H1 (cell line): ENCODE measurements around the gene ZIC5. TPM values are rescaled to one million over a fixed set of nuclear protein-coding genes. Genes with fewer than 3 reads are reported as not detected.

Experiments used
- CTCF ChIA-PET: fragments of 300-600 bp; sonication (Branson Sonifier 250); formaldehyde crosslinking; loops from one replicate; lab custom pipeline; 2021; ENCODE audit not compliant: partially characterized antibody; lab: Charles Lee
- POLR2A ChIA-PET: fragments of 300-600 bp; sonication (Branson Sonifier 250); formaldehyde crosslinking; loops from one replicate; lab custom pipeline; 2021; ENCODE audit warnings: inconsistent platforms; ENCODE audit not compliant: partially characterized antibody; lab: Charles Lee
- DNase-seq, 2 experiments: peaks; one replicate each; pipeline versions ENCODE4 v3.0.0 to v3.0.0-alpha.2; 2010 to 2022; ENCODE audit warnings: low spot score in 2 of 2, low read depth in 1 of 2, mixed read lengths in 1 of 2
- FAIRE-seq: peaks from 2 replicates; lab custom pipeline; 2011; peaks lifted over from hg19 to GRCh38; lab: Jason Lieb, UNC
- H2AFZ ChIP-seq: 2 replicates; pipeline ENCODE4 v1.8.1; 2012; ENCODE audit warnings: low read length, inconsistent platforms
- H2AK5ac ChIP-seq: 2 replicates; pipeline ENCODE4 v1.6.1; 2013; ENCODE audit warnings: low read depth, low read length
- H2BK120ac ChIP-seq: replicated peaks from 2 replicates; pipeline ENCODE3; 2013; ENCODE audit warnings: low read depth, low read length, inconsistent platforms
- H2BK12ac ChIP-seq: 2 replicates; pipeline ENCODE4 v1.6.1; 2013; ENCODE audit warnings: low read depth, low read length
- H2BK15ac ChIP-seq: 2 replicates; pipeline ENCODE4 v1.6.1; 2013; ENCODE audit warnings: low read length
- H2BK20ac ChIP-seq: 2 replicates; pipeline ENCODE4 v1.6.1; 2013; ENCODE audit warnings: low read length
- H2BK5ac ChIP-seq: 2 replicates; pipeline ENCODE4 v1.6.1; 2013; ENCODE audit warnings: low read depth, low read length
- H3K14ac ChIP-seq: 2 replicates; pipeline ENCODE4 v1.6.1; 2013; ENCODE audit warnings: inconsistent platforms; ENCODE audit not compliant: insufficient read length
- H3K18ac ChIP-seq: 2 replicates; pipeline ENCODE4 v1.6.1; 2013; ENCODE audit warnings: low read length; ENCODE audit errors: extremely low read depth
- H3K23ac ChIP-seq: 2 replicates; pipeline ENCODE4 v1.6.1; 2013; ENCODE audit warnings: inconsistent platforms; ENCODE audit not compliant: insufficient read length
- H3K23me2 ChIP-seq: 2 replicates; pipeline ENCODE4 v1.6.1; 2013; ENCODE audit warnings: low read depth, low read length
- H3K27ac ChIP-seq: 2 replicates; pipeline ENCODE4 v1.6.1; 2011; ENCODE audit warnings: low read depth, low read length, inconsistent platforms
- H3K27me3 ChIP-seq, 4 experiments: replicated peaks in 1 of 4; 1 replicate in 1 of 4; 2 replicates in 3 of 4; pipeline versions ENCODE4 v1.6.1 to v1.8.1; 2011 to 2013; ENCODE audit warnings: low read length in 3 of 4, mild to moderate bottlenecking in 3 of 4, inconsistent platforms in 2 of 4, mixed read lengths in 2 of 4, moderate library complexity in 1 of 4; ENCODE audit not compliant: control insufficient read depth in 3 of 4, insufficient read depth in 3 of 4; ENCODE audit errors: extremely low read depth in 1 of 4
- H3K36me3 ChIP-seq, 4 experiments: 2 replicates each; pipeline versions ENCODE4 v1.6.1 to v1.8.1; 2011 to 2013; ENCODE audit warnings: mild to moderate bottlenecking in 4 of 4, low read length in 3 of 4, moderate library complexity in 2 of 4, control low read depth in 1 of 4, inconsistent platforms in 1 of 4; ENCODE audit not compliant: insufficient read depth in 4 of 4, control insufficient read depth in 2 of 4
- H3K4ac ChIP-seq: replicated peaks from 2 replicates; pipeline ENCODE3; 2013; ENCODE audit warnings: low read length, low read depth, mixed read lengths, inconsistent platforms; ENCODE audit not compliant: insufficient read length
- H3K4me1 ChIP-seq, 4 experiments: replicated peaks in 1 of 4; 1 replicate in 1 of 4; 2 replicates in 3 of 4; pipeline versions ENCODE4 v1.6.1 to v1.8.1; 2011 to 2013; ENCODE audit warnings: low read length in 3 of 4, inconsistent platforms in 2 of 4, mixed read lengths in 1 of 4; ENCODE audit not compliant: insufficient read depth in 4 of 4, control insufficient read depth in 3 of 4
- H3K4me2 ChIP-seq, 2 experiments: 2 replicates each; pipeline versions ENCODE4 v1.6.1 to v1.8.1; 2011 to 2013; ENCODE audit warnings: low read depth in 2 of 2, low read length in 2 of 2, control low read depth in 1 of 2, inconsistent platforms in 1 of 2, mild to moderate bottlenecking in 1 of 2; ENCODE audit not compliant: insufficient read depth in 1 of 2
- H3K4me3 ChIP-seq, 4 experiments: fragments of 200-600, 300-600 bp in 1 of 4; sonication (generic), shearing (Covaris generic), sonication (Bioruptor Twin) in 1 of 4; 2 replicates each; pipeline versions ENCODE4 v1.5.1 to v1.8.1; 2011 to 2016; ENCODE audit warnings: low read length in 4 of 4, low read depth in 3 of 4, control low read depth in 2 of 4, inconsistent platforms in 2 of 4, mild to moderate bottlenecking in 2 of 4, mixed read lengths in 1 of 4, moderate library complexity in 1 of 4; ENCODE audit not compliant: insufficient read depth in 2 of 4; ENCODE audit errors: extremely low read depth in 1 of 4
- H3K56ac ChIP-seq: replicated peaks from 2 replicates; pipeline ENCODE3; 2013; ENCODE audit warnings: low read depth, mild to moderate bottlenecking, mixed read lengths, low read length, inconsistent platforms; ENCODE audit not compliant: insufficient read length
- H3K79me1 ChIP-seq: 2 replicates; pipeline ENCODE4 v1.6.1; 2013; ENCODE audit warnings: low read depth, low read length, control low read depth
- H3K79me2 ChIP-seq, 2 experiments: 2 replicates each; pipeline versions ENCODE4 v1.6.1 to v1.8.1; 2012 to 2013; ENCODE audit warnings: low read length in 2 of 2, mild to moderate bottlenecking in 2 of 2, inconsistent platforms in 1 of 2; ENCODE audit not compliant: insufficient read depth in 2 of 2, control insufficient read depth in 1 of 2
- H3K9ac ChIP-seq, 4 experiments: replicated peaks in 1 of 4; 1 replicate in 1 of 4; 2 replicates in 3 of 4; pipeline versions ENCODE4 v1.6.1 to v1.8.1; 2011 to 2013; ENCODE audit warnings: low read depth in 3 of 4, low read length in 3 of 4, control low read depth in 2 of 4, mild to moderate bottlenecking in 2 of 4, moderate library complexity in 2 of 4, inconsistent platforms in 1 of 4; ENCODE audit errors: extremely low read depth in 1 of 4
- H3K9me3 ChIP-seq, 2 experiments: 2 replicates each; pipeline versions ENCODE4 v1.6.1 to v1.8.1; 2012 to 2013; ENCODE audit warnings: mild to moderate bottlenecking in 2 of 2, moderate library complexity in 2 of 2, control low read depth in 1 of 2, inconsistent platforms in 1 of 2, low read depth in 1 of 2, low read length in 1 of 2, mixed read lengths in 1 of 2; ENCODE audit not compliant: insufficient read depth in 2 of 2
- H4K20me1 ChIP-seq, 2 experiments: replicated peaks in 1 of 2; 2 replicates each; pipeline versions ENCODE3 to v1.8.1; 2011 to 2013; ENCODE audit warnings: inconsistent platforms in 2 of 2, low read length in 2 of 2, mild to moderate bottlenecking in 1 of 2; ENCODE audit not compliant: insufficient read depth in 2 of 2, control insufficient read depth in 1 of 2
- H4K5ac ChIP-seq: 2 replicates; pipeline ENCODE4 v1.6.1; 2013; ENCODE audit warnings: low read length, low read depth, mixed read lengths, inconsistent platforms; ENCODE audit not compliant: insufficient read length
- H4K8ac ChIP-seq: 2 replicates; pipeline ENCODE4 v1.8.0; 2013; ENCODE audit warnings: mild to moderate bottlenecking, moderate library complexity, low read length, inconsistent platforms; ENCODE audit not compliant: insufficient read depth; ENCODE audit errors: extremely low read depth
- H4K91ac ChIP-seq: replicated peaks from 2 replicates; pipeline ENCODE3; 2013; ENCODE audit warnings: low read length, mixed read lengths, inconsistent platforms; ENCODE audit not compliant: insufficient read length
- CREB1 ChIP-seq: IDR thresholded peaks from 2 replicates; pipeline ENCODE4 v1.6.1; 2012; ENCODE audit warnings: inconsistent platforms
- EGR1 ChIP-seq: IDR thresholded peaks from 2 replicates; pipeline ENCODE4 v1.6.1; 2011; ENCODE audit warnings: low read depth, low read length, borderline replicate concordance
- KDM1A ChIP-seq: fragments of 200-600, 300-600 bp; sonication (generic); IDR thresholded peaks from 2 replicates; pipeline ENCODE4 v1.7.1; 2016; ENCODE audit warnings: mild to moderate bottlenecking, low read length, borderline replicate concordance
- POLR2A ChIP-seq, 2 experiments: IDR thresholded peaks; 1 replicate in 1 of 2; 2 replicates in 1 of 2; pipeline ENCODE4 v1.6.1; 2011; ENCODE audit warnings: low read depth in 2 of 2, low read length in 2 of 2, mild to moderate bottlenecking in 2 of 2; ENCODE audit errors: control extremely low read depth in 1 of 2
- RAD21 ChIP-seq, 2 experiments: IDR thresholded peaks in 1 of 2; conservative IDR thresholded peaks in 1 of 2; 2 replicates each; pipeline ENCODE4 v1.6.1; 2011; ENCODE audit warnings: low read depth in 2 of 2, low read length in 2 of 2, improper control_type of control experiment in 1 of 2, inconsistent platforms in 1 of 2, mild to moderate bottlenecking in 1 of 2, moderate library complexity in 1 of 2
- RFX5 ChIP-seq: IDR thresholded peaks from 2 replicates; pipeline ENCODE4 v1.6.1; 2011; ENCODE audit warnings: low read depth, low read length, improper control_type of control experiment, borderline replicate concordance
- SAP30 ChIP-seq: fragments of 300-600 bp; sonication (generic); IDR thresholded peaks from 2 replicates; pipeline ENCODE4 v1.7.1; 2012; ENCODE audit warnings: low read length, moderate library complexity, mild to moderate bottlenecking, inconsistent platforms; ENCODE audit not compliant: insufficient read depth, insufficient replicate concordance
- SP2 ChIP-seq: IDR thresholded peaks from 2 replicates; pipeline ENCODE4 v1.6.1; 2012; ENCODE audit warnings: mild to moderate bottlenecking, low read length, inconsistent platforms
- TAF7 ChIP-seq: optimal IDR thresholded peaks from 2 replicates; pipeline ENCODE3; 2011; ENCODE audit warnings: low read depth, mild to moderate bottlenecking, inconsistent platforms, low read length, moderate library complexity, borderline replicate concordance
- TBP ChIP-seq: IDR thresholded peaks from 2 replicates; pipeline ENCODE4 v1.6.1; 2011; ENCODE audit warnings: low read depth, low read length, improper control_type of control experiment
- WGBS, 2 experiments: shearing (Covaris generic) in 1 of 2; methylation state at CpG; one replicate each; pipeline versions ENCODE4 v1.1.6 to v1.1.7; 2013 to 2015; ENCODE audit warnings: low lambda C conversion rate in 2 of 2, mixed read lengths in 2 of 2, inconsistent platforms in 1 of 2, low coverage in 1 of 2, missing lambda C conversion rate in 1 of 2; ENCODE audit not compliant: insufficient replicate concordance in 2 of 2, insufficient coverage in 1 of 2, insufficient read length in 1 of 2; ENCODE audit errors: extremely low coverage in 1 of 2, missing lambda C conversion rate in 1 of 2; 5-methylcytosine and 5-hydroxymethylcytosine counted together
- polyA plus RNA-seq, 7 experiments: library from polyadenylated mRNA; depleted of rRNA in 3 of 7; stranded (reverse) in 5 of 7; unstranded in 2 of 7; fragments of >200 nt in 5 of 7; fragments of 200-250 nt in 2 of 7; gene quantifications; 1 replicate in 5 of 7; 2 replicates in 1 of 7; 4 replicates in 1 of 7; pipeline versions ENCODE4 v1.2.1 to v1.2.3, GENCODE V29; 2011 to 2013; ENCODE audit warnings: missing spikeins in 2 of 7, mixed read lengths in 2 of 7
- total RNA-seq: library from RNA; stranded (reverse); fragmentation: NEBNext Ultra II Directional; extraction: Animal tissue kit (Norgen Biotek cat#: 25700); gene quantifications from 2 replicates; pipeline ENCODE4 v1.2.1, GENCODE V29; 2021
- TF ChIP-seq, protein P1 (sequence below): IDR thresholded peaks from 2 replicates; pipeline ENCODE4 v1.6.1; 2011; ENCODE audit warnings: low read length, improper control_type of control experiment

Gene ZIC5
- total and polyA plus RNA-seq, 2 of the 8 experiments (the other 6 are each of a cell fraction or from before 2014, with no cell fraction given): 14.2 to 52.7 TPM

DNA sequence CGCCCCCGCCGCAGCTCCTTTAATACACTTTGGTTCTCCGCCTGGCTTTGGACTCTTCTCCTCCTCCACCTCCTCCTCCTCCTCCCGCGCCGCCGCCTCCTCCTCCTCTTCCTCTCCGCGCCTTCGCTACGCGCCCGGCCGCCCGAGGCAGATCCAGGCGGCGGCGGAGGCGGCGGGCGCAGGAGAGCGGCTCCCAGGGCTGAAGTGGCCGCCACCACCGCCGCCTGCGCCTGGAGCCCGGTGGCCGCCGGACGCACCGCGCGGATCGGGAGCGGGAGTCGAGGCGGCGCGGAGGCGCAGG, 10.1 kb upstream of the ZIC5 start, which contains the start of gene ZIC2:
Gene ZIC2, plus strand, starts transcription at position 50 of the 301 bp plus-strand sequence. CDS start 281 bp downstream, outside the sequence.
- Histone ChIP-seq H3K36me3 (peaks cover 18 to 45% (median 31%) of the 10 kb centered on the region in 4 experiments; a peak in 6 of 8 replicates), H4K91ac (peak within 1 kb of the TSS; percentile 83), H3K23ac (no peak within 1 kb of the TSS), H3K9ac (peak within 1 kb of the TSS; percentile 80 to 98 (median 86)), H3K18ac (peak within 1 kb of the TSS; percentile 96), H3K56ac (peak within 1 kb of the TSS; percentile 88), H3K27me3 (peaks cover 0 to 11% (median 4%) of the 10 kb centered on the region in 4 experiments; a peak in 3 of 7 replicates), H3K14ac (no peak within 1 kb of the TSS), H3K79me1 (no peaks in the 10 kb centered on the region; the same call in 1 of the 2 replicates), H4K20me1 (peaks cover 18 to 27% of the 10 kb centered on the region in 2 experiments), H3K9me3 (no peaks in the 10 kb centered on the region; a peak in 1 of 4 replicates)
- FAIRE-seq: no peak
- POLR2A ChIA-PET: interaction anchor here (0.7 to 11.2 kb wide), 13 partner anchors 11 to 376 kb away, joined by 3 to 145 read pairs (median 4); partner anchors contain the start of genes PCCA and ZIC5
- peak; percentile 75 for TF ChIP-seq TAF7
- peak; percentile 19; the same call in 1 of the 2 replicates for TF ChIP-seq CREB1
- TF ChIP-seq, protein P1, sequence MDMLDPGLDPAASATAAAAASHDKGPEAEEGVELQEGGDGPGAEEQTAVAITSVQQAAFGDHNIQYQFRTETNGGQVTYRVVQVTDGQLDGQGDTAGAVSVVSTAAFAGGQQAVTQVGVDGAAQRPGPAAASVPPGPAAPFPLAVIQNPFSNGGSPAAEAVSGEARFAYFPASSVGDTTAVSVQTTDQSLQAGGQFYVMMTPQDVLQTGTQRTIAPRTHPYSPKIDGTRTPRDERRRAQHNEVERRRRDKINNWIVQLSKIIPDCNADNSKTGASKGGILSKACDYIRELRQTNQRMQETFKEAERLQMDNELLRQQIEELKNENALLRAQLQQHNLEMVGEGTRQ: no peak
- TF ChIP-seq RFX5: no peak
- 0 out of 2 replicates have a peak, but pooled peaks have one; percentile 51 for TF ChIP-seq EGR1
- no peak for TF ChIP-seq KDM1A
- TF ChIP-seq RAD21 (IDR thresholded peaks at IDR 0.05 in 1 of 2, conservative IDR thresholded peaks at IDR 0.05 in 1 of 2; ENCODE audit: low read depth in 2 of 2, low read length in 2 of 2): peak in 1 of 2 experiments; percentile 1; a peak in 1 of 4 replicates
- TF ChIP-seq POLR2A (IDR thresholded peaks at IDR 0.05; ENCODE audit: control extremely low read depth in 1 of 2, low read depth in 2 of 2, low read length in 2 of 2): peak in 1 of 2 experiments; percentile 8; a peak in 2 of 3 replicates
- 0 out of 2 replicates have a peak, but pooled peaks have one; percentile 36 for TF ChIP-seq TBP
- no peak for TF ChIP-seq SAP30
- TF ChIP-seq SP2: no peak
- TF ChIP-seq, all 59 proteins: peak for 6
- 0% methylated on average over 4 of the region's 41 CpGs; no CpG with 5 or more reads in 1 of the 2 experiments for WGBS, 2 experiments
- Histone ChIP-seq H2BK20ac (no peak within 1 kb of the TSS), H3K27ac (peak within 1 kb of the TSS; percentile 94), H2BK15ac (no peak within 1 kb of the TSS), H2AFZ (no peak within 1 kb of the TSS), H3K23me2 (peaks cover 30% of the 10 kb centered on the region), H3K4me1 (peaks cover 0 to 15% (median 9%) of the 10 kb centered on the region in 4 experiments; a peak in 6 of 7 replicates), H4K5ac (peak within 1 kb of the TSS; percentile 92), H2BK12ac (peak within 1 kb of the TSS; percentile 50; the same call in 1 of the 2 replicates), H3K4ac (no peak within 1 kb of the TSS), H3K79me2 (peaks cover 21 to 66% of the 10 kb centered on the region in 2 experiments), H4K8ac (peak within 1 kb of the TSS; percentile 98), H3K4me3 (peak within 1 kb of the TSS; percentile 93 to 96 (median 94)), H3K4me2 (peak within 1 kb of the TSS; percentile 83 to 95), H2BK5ac (peak within 1 kb of the TSS; percentile 98), H2AK5ac (0 out of 2 replicates have a peak within 1 kb of the TSS, but pooled peaks have one; percentile 28), H2BK120ac (peak within 1 kb of the TSS; percentile 93)
- CTCF ChIA-PET: interaction anchor here (1.5 to 2.6 kb wide), 3 partner anchors 9 to 326 kb away, joined by 3 to 11 read pairs (median 3); no protein-coding TSS in a partner anchor
- no peak for DNase-seq
